Urinary bladder (tissue), 4 donors: ENCODE data around the gene ARL2. TPM values are rescaled to one million over a fixed set of nuclear protein-coding genes. Genes with fewer than 3 reads are reported as not detected.

ENCODE experiments used
- DNase-seq: peaks from one replicate; pipeline ENCODE4 v3.0.0-alpha.2; 2015; ENCODE audit errors: extremely low spot score
- H3K27ac ChIP-seq: one replicate; pipeline ENCODE4 v1.5.1; 2013; ENCODE audit warnings: low read depth, mild to moderate bottlenecking, moderate library complexity
- H3K36me3 ChIP-seq: one replicate; pipeline ENCODE4 v1.6.1; 2013; ENCODE audit warnings: mild to moderate bottlenecking, moderate library complexity; ENCODE audit not compliant: insufficient read depth
- H3K4me1 ChIP-seq: one replicate; pipeline ENCODE4 v1.6.1; 2013; ENCODE audit warnings: mild to moderate bottlenecking, moderate library complexity; ENCODE audit not compliant: insufficient read depth
- H3K4me3 ChIP-seq: one replicate; pipeline ENCODE4 v1.5.1; 2013; ENCODE audit warnings: low read depth, low read length
- WGBS: extraction: QIAGEN DNeasy Blood & Tissue Kit; methylation state at CpG from one replicate; pipeline ENCODE4 v1.1.7; 2013; 5-methylcytosine and 5-hydroxymethylcytosine counted together
- polyA plus RNA-seq: library from polyadenylated mRNA; stranded (reverse); fragments of 200-250 nt; gene quantifications from one replicate; pipeline ENCODE4 v1.2.3, GENCODE V29; 2013
- total RNA-seq: library from RNA; depleted of rRNA; stranded (reverse); fragments of >200 nt; gene quantifications from one replicate; pipeline ENCODE4 v1.2.3, GENCODE V29; 2014
- donor health status: healthy with polysubstance abuse.
- donor health status: healthy.

Gene ARL2
- total and polyA plus RNA-seq, 2 donors = 37.9 to 170 TPM

DNA sequence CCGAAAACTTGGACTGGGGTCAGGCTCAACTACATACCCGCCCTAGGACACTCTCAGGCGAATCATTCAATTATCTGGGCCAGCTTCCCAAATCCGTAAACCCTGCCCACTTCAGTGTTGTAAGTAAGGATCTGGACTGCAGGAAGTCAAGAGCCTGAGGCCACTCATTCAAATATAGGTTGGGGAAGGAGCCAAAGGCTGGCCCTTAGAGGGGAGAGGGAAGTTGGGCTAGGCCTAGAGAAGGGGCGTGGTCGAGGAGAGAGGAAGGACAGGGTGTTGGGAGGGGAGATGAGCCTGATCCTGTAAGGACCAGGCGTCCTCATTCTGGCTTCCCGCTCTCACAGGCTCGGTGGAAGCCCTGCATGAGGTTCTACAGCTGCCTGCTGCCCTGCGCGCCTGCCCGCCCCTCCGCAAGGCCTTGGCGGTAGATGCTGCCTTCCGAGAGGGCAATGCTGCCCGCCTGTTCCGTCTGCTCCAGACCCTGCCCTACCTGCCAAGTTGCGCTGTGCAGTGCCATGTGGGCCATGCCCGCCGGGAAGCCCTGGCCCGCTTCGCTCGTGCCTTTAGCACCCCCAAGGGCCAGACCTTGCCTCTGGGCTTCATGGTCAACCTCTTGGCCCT is 30.0 kb downstream of the ARL2 start:
- Histone ChIP-seq H3K27ac (no peak overlapping the region), H3K4me1 (no peaks in the 10 kb centered on the region), H3K4me3 (no peak overlapping the region), H3K36me3 (no peaks in the 10 kb centered on the region)
- no peak for DNase-seq
- WGBS = 86% methylated on average over 23 of the region's 23 CpGs

DNA sequence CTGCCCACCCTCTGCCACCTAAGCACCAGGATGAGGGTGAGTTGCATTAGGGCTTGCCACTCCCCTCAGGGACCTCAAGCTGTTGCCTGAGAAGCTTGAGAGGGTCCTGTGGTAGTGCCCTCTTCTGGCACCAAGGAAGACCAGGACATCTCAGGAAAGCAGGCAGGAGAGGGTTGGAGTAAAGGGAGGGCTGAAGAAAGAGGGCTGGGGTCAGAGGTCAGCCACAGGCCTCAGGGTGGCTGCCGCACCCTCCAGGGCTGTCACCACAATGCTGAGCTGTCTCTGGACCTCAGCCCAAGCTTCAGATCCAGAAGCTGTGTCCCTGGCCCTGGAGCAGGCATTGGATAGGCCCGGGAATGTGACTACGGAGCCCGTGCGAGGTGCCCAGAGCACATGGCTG is 31.1 kb downstream of the ARL2 start:
- H3K4me3 ChIP-seq = no peak overlapping the region
- no peak for DNase-seq
- no peaks in the 10 kb centered on the region for H3K4me1 ChIP-seq
- no peaks in the 10 kb centered on the region for H3K36me3 ChIP-seq
- 91% methylated on average over 5 of the region's 5 CpGs for WGBS
- no peak overlapping the region for H3K27ac ChIP-seq

DNA sequence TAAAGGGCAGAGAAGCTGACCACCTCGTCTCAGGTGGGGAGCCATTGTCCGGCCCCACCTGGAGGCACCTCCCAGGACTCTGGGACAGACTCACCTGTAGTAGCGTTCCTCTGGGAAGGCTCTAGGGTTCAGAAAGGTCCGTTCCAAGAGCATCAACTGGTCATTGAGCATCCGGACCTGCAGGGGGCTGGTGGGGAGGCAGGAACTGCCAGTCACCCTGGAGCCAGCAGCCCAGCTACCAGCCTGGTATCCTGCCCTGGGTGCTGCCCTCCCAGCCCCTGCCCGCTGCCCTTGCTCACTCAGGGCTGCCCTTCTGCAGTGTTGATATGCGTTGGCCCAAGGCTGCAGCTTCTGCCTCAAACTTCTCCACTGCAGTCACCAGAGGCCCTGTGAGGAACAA is 31.8 kb downstream of the ARL2 start:
- Histone ChIP-seq H3K4me1 (no peaks in the 10 kb centered on the region), H3K36me3 (no peaks in the 10 kb centered on the region), H3K27ac (no peak overlapping the region), H3K4me3 (no peak overlapping the region)
- 85% methylated on average over 7 of the region's 7 CpGs for WGBS
- no peak for DNase-seq

DNA sequence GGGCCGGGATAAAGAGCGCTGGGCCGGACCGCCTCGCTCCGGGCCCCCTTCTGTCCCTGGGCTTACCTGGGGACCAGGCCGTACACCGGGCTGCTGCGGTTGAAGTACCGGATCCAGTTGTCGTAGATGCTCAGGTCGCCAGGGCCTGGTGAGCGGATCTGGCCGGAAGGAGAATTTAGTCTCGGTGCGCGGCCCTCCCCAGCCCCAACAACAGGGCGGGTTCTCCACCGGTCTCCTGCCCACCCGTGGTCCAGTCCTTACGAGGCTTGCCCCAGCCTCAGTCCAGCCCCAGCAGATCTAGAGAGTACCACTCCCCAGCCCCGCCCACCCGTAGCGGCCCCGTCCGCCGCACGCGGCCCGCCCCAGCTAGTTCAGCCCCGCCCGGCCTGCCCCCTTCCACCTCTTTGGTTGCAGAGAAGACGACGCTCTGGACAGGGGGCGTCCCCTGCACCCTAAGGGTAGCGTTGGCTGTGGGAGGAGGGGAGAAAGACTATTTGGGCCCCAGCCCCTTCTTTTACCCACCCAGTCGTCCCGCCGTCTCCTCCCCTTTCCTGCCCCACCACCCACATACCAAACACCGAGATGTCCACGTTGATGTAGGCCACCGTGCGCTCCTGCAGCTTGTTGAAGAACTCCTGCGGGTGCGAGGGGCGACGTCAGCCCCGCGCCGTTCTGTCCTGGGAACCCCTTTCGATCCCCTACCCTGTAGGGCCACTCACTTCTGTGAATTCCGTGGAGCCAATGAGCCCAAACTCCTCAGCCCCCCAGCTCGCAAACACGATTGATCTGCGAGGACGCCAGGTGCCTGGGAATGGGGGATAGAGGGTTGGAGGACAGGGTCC is 33.8 kb downstream of the ARL2 start:
- peak overlapping the region; percentile 35 for H3K27ac ChIP-seq
- H3K36me3 ChIP-seq = no peaks in the 10 kb centered on the region
- peak overlapping the region; percentile 54 for H3K4me3 ChIP-seq
- no peaks in the 10 kb centered on the region for H3K4me1 ChIP-seq
- DNase-seq = no peak
- whole genome bisulfite sequencing = 9% methylated on average over 56 of the region's 56 CpGs

DNA sequence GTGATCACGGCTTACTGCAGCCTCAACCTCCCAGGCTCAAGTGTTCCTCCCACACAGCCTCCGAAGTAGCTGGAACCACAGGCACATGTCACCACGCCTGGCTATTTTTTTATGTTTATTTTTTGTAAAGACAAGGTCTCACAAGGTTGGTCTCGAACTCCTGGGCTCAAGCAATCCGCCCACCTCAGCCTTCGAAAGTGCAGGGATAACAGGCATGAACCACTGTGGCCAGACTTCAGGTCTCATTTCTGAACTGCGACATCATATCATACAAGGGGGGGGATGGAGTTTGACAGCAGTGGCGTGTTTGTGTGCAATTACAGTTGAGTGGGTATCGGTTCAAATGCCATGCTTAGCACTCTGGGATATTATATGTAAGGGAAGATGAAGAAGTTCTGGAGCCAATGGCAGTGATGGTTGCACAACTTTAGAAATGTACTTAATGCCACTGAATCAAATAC is 37.5 kb downstream of the ARL2 start:
- Histone ChIP-seq H3K27ac (no peak overlapping the region), H3K4me3 (no peak overlapping the region), H3K36me3 (no peaks in the 10 kb centered on the region), H3K4me1 (no peaks in the 10 kb centered on the region)
- 82% methylated on average over 9 of the region's 9 CpGs for WGBS
- DNase-seq = no peak

DNA sequence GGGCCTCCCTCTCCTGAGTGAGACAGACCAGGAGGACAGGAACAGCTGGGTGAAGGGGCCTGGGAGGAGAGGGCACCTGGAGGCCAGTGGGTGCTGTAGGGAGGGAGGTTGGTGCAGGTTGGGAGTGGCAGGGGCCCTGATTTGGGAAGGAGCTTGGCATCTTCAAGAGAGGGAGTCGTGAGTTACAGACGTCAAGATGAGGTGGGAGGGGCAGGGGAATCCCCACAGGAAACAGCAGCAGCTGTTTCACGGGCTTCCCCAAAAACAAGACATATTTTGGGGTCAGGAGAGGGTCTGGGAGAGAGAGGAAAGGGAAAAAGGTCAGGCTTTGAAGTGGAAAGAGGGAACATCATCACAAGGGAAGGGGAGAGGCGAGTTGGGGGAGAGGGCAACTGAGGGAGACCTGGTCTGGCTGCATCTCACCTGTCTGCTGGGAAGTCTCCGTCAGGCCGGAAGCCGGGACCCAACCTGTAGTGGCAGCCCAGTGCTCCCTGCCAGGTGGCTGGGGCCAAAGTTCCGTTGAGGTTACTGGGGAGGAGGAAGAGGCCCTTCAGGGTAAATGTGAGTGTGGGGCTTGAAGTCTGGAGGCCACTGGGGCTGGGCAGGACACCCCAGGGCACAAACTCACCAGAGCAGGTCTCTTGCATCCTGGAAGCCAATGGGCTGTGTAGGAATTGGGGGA is 40.0 kb downstream of the ARL2 start:
- no peaks in the 10 kb centered on the region for H3K4me1 ChIP-seq
- H3K27ac ChIP-seq = no peak overlapping the region
- DNase-seq = no peak
- no peaks in the 10 kb centered on the region for H3K36me3 ChIP-seq
- no peak overlapping the region for H3K4me3 ChIP-seq
- 47% methylated on average over 8 of the region's 8 CpGs for WGBS

DNA sequence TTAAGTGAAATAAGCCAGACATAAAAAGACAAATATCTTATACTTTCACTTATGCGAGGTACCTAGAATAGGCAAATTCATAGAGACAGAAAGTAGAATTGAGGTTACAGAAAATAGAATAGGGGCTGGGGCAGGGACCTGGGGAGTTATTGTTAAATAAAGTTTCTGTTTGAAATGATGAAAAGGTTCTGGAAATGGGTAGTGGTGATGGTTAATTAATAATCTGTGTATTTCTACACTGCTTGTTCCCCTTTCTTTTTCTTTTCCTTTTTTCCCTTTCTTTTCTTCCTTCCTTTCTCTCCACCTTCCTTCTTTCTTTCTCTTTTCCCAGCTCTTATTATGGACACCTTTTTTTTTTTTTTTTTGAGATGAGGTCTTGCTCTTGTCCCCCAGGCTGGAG is 41.6 kb downstream of the ARL2 start:
- Histone ChIP-seq H3K4me1 (no peaks in the 10 kb centered on the region), H3K36me3 (no peaks in the 10 kb centered on the region), H3K27ac (no peak overlapping the region), H3K4me3 (no peak overlapping the region)
- DNase-seq = no peak
- 86% methylated on average over 1 of the region's 1 CpG for WGBS

DNA sequence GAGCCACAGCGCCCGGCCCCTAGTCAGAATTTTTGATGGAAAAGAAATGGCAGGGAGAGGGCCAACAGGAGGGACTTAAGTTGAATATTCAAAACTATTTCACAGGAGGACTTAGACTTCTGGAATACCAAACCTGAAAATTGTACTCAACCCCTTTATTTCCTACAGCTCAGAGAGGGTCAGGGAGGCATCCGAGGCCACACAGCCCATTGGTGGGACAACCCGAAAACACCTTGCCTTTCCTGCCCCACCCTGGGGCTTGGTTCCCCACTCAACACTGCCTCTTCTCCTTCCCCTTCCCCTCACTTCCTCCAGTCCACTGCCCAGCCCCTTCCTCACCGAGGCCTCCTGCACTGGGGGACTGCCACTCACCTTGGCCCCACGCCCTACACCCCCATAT is 43.0 kb downstream of the ARL2 start:
- DNase-seq = no peak
- Histone ChIP-seq H3K4me1 (no peaks in the 10 kb centered on the region), H3K4me3 (no peak overlapping the region), H3K27ac (no peak overlapping the region), H3K36me3 (no peaks in the 10 kb centered on the region)
- WGBS = 88% methylated on average over 6 of the region's 6 CpGs

DNA sequence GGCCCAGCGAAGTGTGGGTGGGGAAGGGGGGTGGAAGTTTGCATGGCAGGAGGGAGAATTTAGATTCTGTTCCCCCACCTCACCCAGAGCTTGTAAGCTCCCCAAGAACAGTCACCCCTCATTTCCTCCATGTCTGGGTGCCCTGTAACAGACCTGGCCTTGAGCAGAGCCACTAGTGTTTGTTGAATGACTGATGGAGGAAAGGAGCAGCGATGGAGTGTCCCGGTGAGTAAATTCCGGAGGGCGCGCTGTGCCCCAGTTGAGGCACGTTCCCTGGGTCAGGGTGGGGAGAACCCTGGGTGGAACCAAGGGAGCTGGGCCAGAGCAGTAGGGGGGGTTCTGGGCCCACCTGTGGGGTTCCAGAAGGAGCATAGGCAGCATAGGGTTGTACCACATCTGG is 43.6 kb downstream of the ARL2 start:
- H3K4me1 ChIP-seq = no peaks in the 10 kb centered on the region
- H3K27ac ChIP-seq = no peak overlapping the region
- no peak for DNase-seq
- H3K4me3 ChIP-seq = no peak overlapping the region
- H3K36me3 ChIP-seq = no peaks in the 10 kb centered on the region
- WGBS = 91% methylated on average over 7 of the region's 7 CpGs

DNA sequence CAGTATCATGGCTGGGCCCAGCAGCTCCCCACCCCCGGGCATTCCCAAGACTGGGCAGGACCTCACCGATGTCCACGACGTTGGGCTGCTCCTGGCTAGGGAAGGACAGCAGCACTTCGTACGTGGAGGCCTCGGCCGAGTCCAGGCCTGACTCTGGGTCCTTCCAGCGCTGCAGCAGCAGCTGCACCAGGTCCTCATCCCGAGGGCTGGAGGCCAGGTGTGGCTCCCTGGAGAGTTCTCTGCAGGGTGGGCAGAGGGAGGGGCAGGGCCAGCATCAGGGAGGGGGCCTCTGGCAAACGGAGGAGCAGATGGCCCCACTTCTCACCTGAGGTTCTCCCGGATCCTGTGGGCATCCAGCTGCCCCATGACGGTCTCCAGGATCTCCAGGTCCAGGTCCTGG is 44.1 kb downstream of the ARL2 start:
- WGBS = 67% methylated on average over 13 of the region's 13 CpGs
- no peak for DNase-seq
- Histone ChIP-seq H3K27ac (no peak overlapping the region), H3K36me3 (no peaks in the 10 kb centered on the region), H3K4me1 (no peaks in the 10 kb centered on the region), H3K4me3 (no peak overlapping the region)

DNA sequence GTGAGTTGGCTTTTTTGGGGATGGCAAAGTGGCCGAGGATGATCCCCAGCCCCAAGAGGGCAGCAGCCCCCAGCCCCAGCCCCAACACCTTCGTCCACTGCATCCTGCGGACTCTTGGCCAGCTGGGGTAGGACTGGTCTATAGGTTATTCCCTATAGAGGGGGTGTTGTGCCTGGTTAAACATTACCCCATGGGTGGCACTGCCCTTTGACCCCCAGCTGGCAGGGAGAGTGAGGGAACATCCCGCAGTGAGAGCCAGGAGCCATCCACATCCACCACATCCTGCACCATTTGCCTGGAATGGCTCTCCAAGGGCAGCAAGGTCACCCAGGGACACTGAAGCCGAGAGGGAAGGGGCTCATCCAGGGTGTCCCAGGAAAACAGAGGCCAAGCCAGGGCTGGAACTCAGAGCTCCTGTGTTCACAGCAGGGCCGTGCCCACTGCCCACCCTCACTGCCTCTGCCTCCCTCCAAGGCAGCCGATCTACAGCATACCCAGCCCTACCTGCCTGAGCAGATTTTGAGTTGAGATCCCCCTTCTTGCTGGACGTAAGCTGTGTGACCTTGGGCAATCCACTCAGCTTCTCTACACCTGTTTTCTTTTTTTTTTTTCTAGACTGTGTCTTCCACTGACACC is 44.6 kb downstream of the ARL2 start, which contains the start of gene NAALADL1:
TSS of gene NAALADL1 (minus strand) at position 135 of the 636 bp plus-strand sequence. CDS start at position 103, 32 bp downstream.
- Histone ChIP-seq H3K27ac (no peak within 1 kb of the TSS), H3K4me3 (no peak within 1 kb of the TSS), H3K4me1 (no peaks in the 10 kb centered on the region), H3K36me3 (no peaks in the 10 kb centered on the region)
- DNase-seq = no peak
- WGBS = 78% methylated on average over 8 of the region's 8 CpGs

DNA sequence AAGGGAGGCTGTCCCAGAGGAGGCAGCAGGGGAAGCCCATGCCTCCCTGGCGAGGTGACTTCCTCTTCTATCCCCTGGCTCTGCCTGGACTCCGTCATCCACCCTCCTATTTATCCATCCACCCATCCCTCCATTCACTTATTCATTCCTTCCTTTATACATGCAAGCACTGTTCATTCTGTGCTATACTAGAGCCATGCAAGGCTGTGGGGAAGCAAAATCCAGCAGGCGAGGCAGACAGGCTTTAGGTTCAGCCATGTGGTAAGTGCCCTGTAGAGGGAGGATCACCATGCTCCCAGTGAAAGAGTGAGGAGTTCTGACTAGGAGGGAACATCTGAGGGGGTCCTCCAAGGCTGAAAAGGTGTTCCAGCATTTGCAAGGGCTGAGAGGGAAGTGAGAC is 45.6 kb downstream of the ARL2 start:
- 52% methylated on average over 3 of the region's 3 CpGs for WGBS
- no peak overlapping the region for H3K27ac ChIP-seq
- H3K4me3 ChIP-seq = no peak overlapping the region
- DNase-seq = no peak
- H3K4me1 ChIP-seq = no peaks in the 10 kb centered on the region
- H3K36me3 ChIP-seq = no peaks in the 10 kb centered on the region

DNA sequence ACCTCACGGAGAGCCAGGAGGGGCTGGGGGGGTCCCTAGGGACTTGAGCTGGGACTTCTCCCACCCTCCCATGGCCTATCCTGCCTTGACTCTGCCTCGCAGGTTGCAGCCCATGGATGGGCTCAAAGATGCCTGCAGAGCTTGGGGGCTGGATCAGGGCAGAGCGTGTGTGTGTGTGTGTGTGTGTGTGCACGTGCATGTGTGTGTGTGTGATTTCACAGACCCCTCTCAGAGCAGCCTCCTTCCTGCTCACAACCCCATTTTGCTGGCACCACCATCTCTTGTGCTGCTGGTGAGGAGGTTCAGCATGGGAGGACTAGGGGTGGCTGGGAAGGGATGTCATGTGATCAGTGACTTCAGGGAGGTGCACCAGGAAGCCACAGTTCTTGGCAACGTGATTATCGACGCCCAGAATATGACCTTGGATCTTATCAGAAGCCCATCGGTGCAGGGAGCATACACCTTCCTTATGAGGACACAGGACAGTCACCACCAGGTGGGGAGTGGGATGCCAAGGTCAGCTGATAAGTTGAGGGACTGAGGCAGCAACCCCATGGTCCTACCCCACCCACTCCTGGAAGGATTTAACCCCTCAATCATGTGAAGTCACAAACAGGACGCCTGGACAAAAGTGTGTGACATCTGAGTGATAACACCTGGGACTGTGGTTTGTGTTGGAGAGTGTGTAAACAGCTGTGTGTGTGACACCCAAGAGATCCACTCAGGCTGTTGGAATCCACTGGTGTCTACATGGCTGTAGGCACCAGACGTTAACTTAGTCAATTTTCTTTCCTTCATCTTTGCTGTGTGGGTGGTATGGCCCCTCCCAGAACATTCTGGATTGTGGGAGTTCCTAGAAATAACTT is 46.2 kb downstream of the ARL2 start:
- no peak overlapping the region for H3K4me3 ChIP-seq
- H3K36me3 ChIP-seq = no peaks in the 10 kb centered on the region
- H3K4me1 ChIP-seq = no peaks in the 10 kb centered on the region
- 51% methylated on average over 10 of the region's 10 CpGs for WGBS
- DNase-seq = no peak
- H3K27ac ChIP-seq = no peak overlapping the region
